Adrenal gland (tissue), 5 donors: ENCODE data around the gene NPIPA1.
"Not testable (repeated sequence)": the region's sequence is repeated elsewhere in the genome, so short reads cannot be mapped to it uniquely, and the experiment has no call there.

Experiments used
- POLR2A ChIP-seq, 2 donors: fragments of 450-650 bp; IDR thresholded peaks; one replicate each; pipeline ENCODE4 v1.6.1; 2017; ENCODE audit warnings: antibody characterized with exemption in 2 of 2, mild to moderate bottlenecking in 2 of 2, moderate library complexity in 1 of 2
- TF ChIP-seq, protein P1 (sequence below), 6 experiments: fragments of 450-650 bp in 4 of 6; fragments of 200-600 bp in 2 of 6; sonication (generic) in 1 of 6; IDR thresholded peaks; 1 replicate in 5 of 6; 2 replicates in 1 of 6; pipeline versions ENCODE4 v1.5.1 to v1.8.0; 2016 to 2021; ENCODE audit warnings: antibody characterized with exemption in 6 of 6, mild to moderate bottlenecking in 2 of 6, moderate library complexity in 1 of 6
- donor health status: DM: no; HTN: no; CAD: no.

DNA sequence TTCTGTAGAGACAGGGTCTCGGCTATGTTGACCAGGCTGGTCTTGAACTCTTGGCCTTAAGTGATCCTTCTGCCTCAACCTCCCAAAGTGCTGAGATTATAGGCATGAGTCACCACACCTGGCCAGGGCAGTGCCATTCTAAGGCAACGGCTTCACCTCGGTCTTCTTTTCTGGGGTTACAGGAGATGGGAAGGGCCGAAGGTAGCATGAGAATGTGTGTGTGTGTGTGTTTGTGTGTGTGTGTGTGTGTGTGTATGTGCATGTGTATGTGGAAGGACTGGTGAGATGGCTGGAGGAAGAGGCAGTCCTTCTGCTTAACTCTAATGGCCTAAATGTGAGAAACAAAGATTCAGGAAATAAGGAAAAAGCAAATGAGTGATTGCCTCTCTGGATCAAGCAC is 39.1 kb upstream of the NPIPA1 start:
- TF ChIP-seq, protein P1, sequence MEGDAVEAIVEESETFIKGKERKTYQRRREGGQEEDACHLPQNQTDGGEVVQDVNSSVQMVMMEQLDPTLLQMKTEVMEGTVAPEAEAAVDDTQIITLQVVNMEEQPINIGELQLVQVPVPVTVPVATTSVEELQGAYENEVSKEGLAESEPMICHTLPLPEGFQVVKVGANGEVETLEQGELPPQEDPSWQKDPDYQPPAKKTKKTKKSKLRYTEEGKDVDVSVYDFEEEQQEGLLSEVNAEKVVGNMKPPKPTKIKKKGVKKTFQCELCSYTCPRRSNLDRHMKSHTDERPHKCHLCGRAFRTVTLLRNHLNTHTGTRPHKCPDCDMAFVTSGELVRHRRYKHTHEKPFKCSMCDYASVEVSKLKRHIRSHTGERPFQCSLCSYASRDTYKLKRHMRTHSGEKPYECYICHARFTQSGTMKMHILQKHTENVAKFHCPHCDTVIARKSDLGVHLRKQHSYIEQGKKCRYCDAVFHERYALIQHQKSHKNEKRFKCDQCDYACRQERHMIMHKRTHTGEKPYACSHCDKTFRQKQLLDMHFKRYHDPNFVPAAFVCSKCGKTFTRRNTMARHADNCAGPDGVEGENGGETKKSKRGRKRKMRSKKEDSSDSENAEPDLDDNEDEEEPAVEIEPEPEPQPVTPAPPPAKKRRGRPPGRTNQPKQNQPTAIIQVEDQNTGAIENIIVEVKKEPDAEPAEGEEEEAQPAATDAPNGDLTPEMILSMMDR (IDR thresholded peaks at IDR 0.05): not testable (repeated sequence)
- not testable (repeated sequence) for TF ChIP-seq POLR2A (IDR thresholded peaks at IDR 0.05)
